GM21367 (cell line): Measurements from ENCODE around the gene ABHD10.

ENCODE experiments used
- ATAC-seq: cut with Tn5 transposase; IDR thresholded peaks from one replicate; pipeline ENCODE4 v1.9.1; 2021; ENCODE audit not compliant: unreplicated experiment

Gene ABHD10

GRCh38 chr3:111963424-111963823 is 15.4 kb upstream of the ABHD10 start:
- ATAC-seq = no peak

DNA sequence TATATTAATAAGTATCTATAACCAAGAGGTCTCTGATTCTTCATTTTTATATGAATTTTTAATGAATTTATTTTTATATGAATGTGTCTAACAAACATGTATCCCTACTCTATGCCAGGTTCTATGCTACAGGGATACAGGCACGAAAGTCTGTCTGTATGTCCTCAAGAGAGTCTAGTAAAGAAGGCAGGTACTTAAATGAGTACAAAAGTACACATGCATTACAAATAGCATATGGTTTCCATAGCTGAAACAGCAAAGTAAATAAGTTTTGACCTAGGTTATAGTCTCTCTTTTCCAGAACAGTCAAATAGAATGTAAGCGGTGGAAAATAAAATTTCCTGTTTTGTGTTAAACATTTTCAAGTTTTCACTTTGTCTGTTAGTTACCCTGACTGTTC is 13.3 kb upstream of the ABHD10 start:
- ATAC-seq = no peak

GRCh38 chr3:111967068-111967467 is 11.8 kb upstream of the ABHD10 start:
- ATAC-seq = no peak

- peak; percentile 86 for ATAC-seq
Observed at GRCh38 chr3:111967651-111968274, 11.1 kb upstream of the ABHD10 start.

- no peak for ATAC-seq
Observed at GRCh38 chr3:111968319-111969054, 10.3 kb upstream of the ABHD10 start.

DNA sequence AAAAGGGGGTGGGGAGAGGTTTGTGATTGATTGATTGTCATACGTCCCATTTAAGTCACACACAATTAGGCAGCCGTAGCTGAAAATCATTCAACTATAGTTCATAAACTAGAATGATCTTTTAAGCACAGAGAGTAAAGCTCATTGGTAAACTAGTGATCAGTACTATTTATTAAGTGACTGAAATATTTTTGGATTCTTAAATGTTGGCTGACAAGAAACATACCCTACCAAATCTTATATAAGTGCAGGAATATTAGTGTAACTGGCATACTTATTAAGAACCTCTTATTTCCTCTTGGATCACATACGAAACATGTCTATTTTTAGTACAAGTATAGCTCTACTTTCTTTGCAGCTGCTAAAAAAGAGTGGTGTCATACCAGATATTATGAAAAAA is 8.4 kb upstream of the ABHD10 start:
- no peak for ATAC-seq

GRCh38 chr3:111971533-111972130 is 7.2 kb upstream of the ABHD10 start:
- no peak for ATAC-seq

GRCh38 chr3:111972891-111973290 is 5.9 kb upstream of the ABHD10 start:
- ATAC-seq = no peak

DNA sequence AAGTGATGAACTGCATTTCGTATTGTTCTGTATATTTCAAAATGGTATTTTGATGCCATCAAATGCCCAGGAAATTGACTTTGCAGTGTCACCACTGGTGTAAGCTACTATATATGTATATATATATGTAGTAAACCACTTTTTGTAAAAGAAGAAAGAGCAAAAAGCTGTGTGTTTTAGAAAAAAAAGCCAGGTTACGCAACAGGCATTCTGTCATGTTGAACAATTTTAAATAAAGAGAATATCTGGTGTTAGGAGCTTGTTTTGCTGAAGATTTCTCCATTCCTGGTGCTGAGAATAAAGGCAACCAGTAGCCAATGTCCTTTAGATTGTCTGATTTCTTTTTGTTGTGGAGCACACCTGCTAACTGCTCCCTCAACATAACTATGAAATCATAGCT is 3.7 kb upstream of the ABHD10 start:
- ATAC-seq = no peak

DNA sequence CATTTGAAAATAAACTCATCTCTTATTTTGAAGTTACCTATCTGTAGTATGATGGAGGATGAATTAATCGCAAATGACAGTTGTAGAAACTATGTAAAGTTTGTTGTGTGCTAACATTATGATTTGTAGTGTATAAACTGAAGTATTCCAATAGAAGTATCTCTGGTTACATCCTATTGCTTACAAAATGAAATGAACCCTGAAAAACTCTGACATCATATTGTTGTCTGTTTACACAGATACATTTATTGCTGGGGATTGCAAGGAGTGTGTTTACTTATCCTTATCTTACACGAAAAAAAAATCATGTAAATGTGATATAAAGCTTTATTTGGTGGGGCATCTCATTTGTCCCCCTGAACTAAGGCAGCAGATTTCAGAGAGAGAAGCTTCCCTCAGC is 2.6 kb upstream of the ABHD10 start:
- ATAC-seq = no peak

DNA sequence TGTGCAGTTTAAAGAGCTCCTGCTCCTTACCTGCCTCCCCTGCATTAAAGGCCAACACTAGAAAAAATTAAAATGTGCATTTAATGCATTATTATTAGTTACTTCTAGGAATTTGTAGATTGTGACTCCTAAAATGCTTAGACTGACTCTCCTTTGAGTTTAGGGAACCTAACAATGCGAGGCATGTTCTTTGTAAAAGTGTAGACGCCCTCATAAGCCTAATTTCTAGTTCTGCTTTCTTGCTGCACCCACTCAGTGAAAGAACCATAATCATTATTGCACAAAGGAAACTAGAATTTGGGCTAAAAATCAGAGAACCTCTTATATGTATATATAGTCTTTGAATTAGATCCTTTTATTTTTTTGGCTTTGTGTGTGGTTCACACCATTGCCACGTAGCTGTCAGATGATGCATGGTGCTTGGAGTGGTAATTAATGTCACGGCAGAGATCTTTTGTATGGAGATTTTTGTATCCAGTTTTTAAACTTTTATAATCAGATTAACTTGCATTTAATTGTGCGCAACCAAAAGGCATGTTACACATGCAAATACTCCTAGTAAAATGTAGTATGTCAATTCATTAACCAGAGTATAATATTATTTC is 710 bp downstream of the ABHD10 start:
- peak; percentile 35 for ATAC-seq

DNA sequence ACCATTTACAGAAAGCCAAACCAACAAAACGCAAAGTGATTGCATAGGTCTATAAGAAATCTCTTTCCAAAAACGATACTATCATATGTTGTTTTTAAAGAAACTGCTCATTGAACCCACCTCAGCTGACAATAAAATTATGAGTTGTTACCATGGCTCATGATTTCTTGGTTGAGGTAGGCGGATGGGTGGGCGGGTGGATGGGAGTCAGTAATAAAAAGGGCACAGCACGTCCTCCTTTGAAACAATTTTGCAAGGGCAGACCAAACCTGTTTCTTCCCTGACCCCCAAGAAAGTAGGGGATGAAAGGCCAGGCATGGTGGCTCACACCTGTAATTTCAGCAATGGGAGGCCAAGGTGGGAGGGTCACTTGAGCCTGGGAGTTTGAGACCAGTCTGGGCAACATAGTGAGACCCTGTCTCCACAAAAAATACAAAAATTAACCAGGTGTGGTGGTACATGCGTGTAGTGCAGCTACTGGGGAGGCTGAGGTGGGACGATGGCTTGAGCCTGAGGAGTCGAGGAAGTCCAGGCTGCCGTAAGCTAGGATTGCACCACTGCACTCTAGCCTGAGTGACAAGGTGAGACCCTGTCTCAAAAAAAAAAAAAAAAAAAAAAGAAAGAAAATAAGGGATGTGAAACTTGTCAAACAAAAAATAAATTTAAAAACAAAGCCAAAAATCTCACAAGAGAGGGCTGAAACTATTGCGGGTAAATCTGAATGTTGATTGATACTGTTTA is 2.1 kb downstream of the ABHD10 start:
- no peak for ATAC-seq

DNA sequence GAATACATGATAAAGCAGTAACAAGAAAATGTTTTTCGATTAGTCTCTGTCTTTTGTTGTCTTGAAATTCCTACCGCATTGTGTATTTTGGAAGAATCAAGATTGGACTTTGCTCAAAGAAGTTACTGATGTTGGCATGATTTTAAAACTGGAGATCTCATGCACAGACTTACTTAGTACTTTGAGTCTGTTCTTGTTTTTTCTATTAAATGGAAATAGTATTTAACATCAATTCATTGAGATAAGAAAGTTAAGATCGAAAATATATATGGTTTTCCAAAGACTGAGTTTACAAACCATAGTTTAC is 2.6 kb downstream of the ABHD10 start:
- no peak for ATAC-seq

DNA sequence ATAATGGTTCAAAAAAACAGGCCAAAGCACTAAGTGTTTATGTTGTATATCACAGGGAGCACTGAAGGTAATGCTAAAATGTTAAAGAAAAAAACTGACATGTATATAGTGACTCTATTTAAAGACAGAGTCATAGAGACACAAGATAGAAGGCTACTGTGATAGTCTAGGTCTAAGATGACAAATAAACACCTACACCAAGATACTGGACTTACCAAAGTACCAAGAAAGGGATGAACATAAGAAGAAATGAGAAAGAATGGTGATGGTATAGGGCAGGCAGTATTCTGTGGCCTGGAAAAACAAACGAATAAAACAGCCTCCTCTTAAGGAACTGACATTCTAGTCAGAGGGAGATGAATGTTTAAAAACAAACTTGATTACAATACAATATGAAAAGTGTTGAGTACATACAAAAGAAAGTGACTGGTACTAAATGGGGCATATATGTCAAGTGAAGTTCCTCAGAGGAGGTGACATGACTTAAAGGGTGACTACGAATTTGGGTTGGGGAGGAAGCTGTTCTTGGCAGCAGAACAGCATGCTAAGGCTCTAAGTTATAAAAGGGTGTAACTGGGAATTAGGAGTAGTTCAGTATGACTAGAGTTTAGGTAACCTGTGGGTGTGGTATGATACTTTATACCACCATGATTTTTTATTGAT is 5.9 kb downstream of the ABHD10 start:
- ATAC-seq = no peak

- ATAC-seq = no peak
Observed at GRCh38 chr3:111986800-111987199, 8.0 kb downstream of the ABHD10 start.

- ATAC-seq = peak; percentile 95
Observed at GRCh38 chr3:111989061-111989678, 10.3 kb downstream of the ABHD10 start.

- ATAC-seq = no peak
Observed at GRCh38 chr3:111993038-111993437, 14.2 kb downstream of the ABHD10 start.

DNA sequence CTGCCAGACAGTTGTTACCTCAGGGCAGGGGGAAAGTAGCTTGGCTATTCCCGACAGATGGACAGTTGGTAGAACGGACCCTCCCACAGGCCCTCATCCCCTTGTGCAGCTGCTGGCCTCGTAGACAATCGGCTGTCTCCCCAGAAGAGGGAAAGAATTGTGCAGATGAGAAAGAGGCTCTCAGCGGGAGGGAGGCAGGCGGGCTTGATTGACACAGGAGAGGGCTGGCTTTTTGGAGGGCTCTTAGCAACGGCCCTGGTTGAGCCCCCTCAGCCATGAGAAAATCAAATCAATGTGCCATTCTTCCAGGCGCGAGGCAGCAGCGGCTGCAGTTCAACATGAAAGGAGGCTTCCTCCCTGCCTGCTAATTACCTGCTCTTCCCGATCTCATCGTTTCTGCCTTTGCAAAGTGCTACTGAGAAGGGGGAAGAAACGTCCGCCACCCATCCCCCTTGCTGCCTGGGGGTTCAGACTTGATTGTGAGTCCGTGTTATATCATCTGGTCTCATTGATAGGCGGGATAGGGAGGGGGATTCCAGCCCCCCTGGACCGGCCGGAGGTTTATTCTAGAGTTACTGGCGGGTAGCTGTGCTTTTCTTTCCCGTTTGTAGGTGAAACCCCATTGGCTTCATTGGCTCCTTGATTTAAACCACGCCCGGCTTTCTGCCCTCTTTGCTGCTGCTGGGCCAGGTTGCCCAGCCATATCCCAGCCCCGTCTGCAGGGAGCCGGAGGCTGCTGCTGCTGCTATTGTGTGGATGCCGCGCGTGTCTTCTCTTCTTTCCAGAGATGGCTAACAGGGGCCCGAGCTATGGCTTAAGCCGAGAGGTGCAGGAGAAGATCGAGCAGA is 20.0 kb downstream of the ABHD10 start, which contains the start of gene TAGLN3:
Gene TAGLN3 (plus strand): TSS at position 287 of the 848 bp plus-strand sequence. CDS start 501 bp downstream, at position 788.
- ATAC-seq = no peak
